ENCODE data around the gene MED12L.
A peak's percentile ranks its signal among the peaks of the same experiment; 100 is the strongest.
"Not testable (repeated sequence)": the region's sequence is repeated elsewhere in the genome, so short reads cannot be mapped to it uniquely, and the experiment has no call there.

MED12L gene

GRCh38 chr3:151382671-151383070, 297.2 kb downstream of the MED12L start:
- peak; percentile 70 for DNase-seq (ENCODE audit: low spot score)

- DNase-seq (ENCODE audit: low spot score) = no peak
These were observed 297.6 kb downstream of the MED12L start for GRCh38 chr3:151383111-151383510.

GRCh38 chr3:151383956-151384355, 298.5 kb downstream of the MED12L start:
- peak; percentile 49 for DNase-seq (ENCODE audit: low spot score)

GRCh38 chr3:151384741-151385174, 299.3 kb downstream of the MED12L start, which contains the start of gene P2RY12:
P2RY12 (minus strand) TSS chr3:151384753; CDS start chr3:151338845, 45,908 bp downstream.
- peak; percentile 89 for DNase-seq (ENCODE audit: low spot score)

GRCh38 chr3:151386056-151386455, 300.6 kb downstream of the MED12L start:
- no peak for DNase-seq (ENCODE audit: low spot score)

- DNase-seq (ENCODE audit: low spot score) = no peak
These were observed 302.0 kb downstream of the MED12L start for GRCh38 chr3:151387432-151387831.

GRCh38 chr3:151387842-151388241, 302.4 kb downstream of the MED12L start:
- peak; percentile 56 for DNase-seq (ENCODE audit: low spot score)

GRCh38 chr3:151391720-151392119, 306.3 kb downstream of the MED12L start:
- DNase-seq (ENCODE audit: low spot score) = peak; percentile 62

GRCh38 chr3:151392191-151392590, 306.7 kb downstream of the MED12L start:
- not testable (repeated sequence) for DNase-seq (ENCODE audit: low spot score)

- no peak for DNase-seq (ENCODE audit: low spot score)
These were observed 307.8 kb downstream of the MED12L start for GRCh38 chr3:151393146-151393830.

GRCh38 chr3:151393941-151394340, 308.5 kb downstream of the MED12L start:
- DNase-seq (ENCODE audit: low spot score) = no peak

- DNase-seq (ENCODE audit: low spot score) = no peak
These were observed 309.1 kb downstream of the MED12L start for GRCh38 chr3:151394611-151395010.

- no peak for DNase-seq (ENCODE audit: low spot score)
These were observed 310.3 kb downstream of the MED12L start for GRCh38 chr3:151395806-151396205.

GRCh38 chr3:151398895-151399294, 313.4 kb downstream of the MED12L start:
- DNase-seq (ENCODE audit: low spot score) = no peak

- no peak for DNase-seq (ENCODE audit: low spot score)
These were observed 314.9 kb downstream of the MED12L start for GRCh38 chr3:151400341-151400740.

GRCh38 chr3:151402349-151402748, 316.9 kb downstream of the MED12L start:
- DNase-seq (ENCODE audit: low spot score) = no peak

- DNase-seq (ENCODE audit: low spot score) = no peak
These were observed 317.8 kb downstream of the MED12L start for GRCh38 chr3:151403246-151403645.

- DNase-seq (ENCODE audit: low spot score) = peak; percentile 30
These were observed 318.9 kb downstream of the MED12L start for GRCh38 chr3:151404316-151404715.

GRCh38 chr3:151407928-151408327, 322.5 kb downstream of the MED12L start:
- no peak for DNase-seq (ENCODE audit: low spot score)

- DNase-seq (ENCODE audit: low spot score) = no peak
These were observed 325.6 kb downstream of the MED12L start for GRCh38 chr3:151410891-151411559.

- no peak for DNase-seq (ENCODE audit: low spot score)
These were observed 327.5 kb downstream of the MED12L start for GRCh38 chr3:151412989-151413388.

- no peak for DNase-seq (ENCODE audit: low spot score)
These were observed 329.8 kb downstream of the MED12L start for GRCh38 chr3:151415289-151415688.

GRCh38 chr3:151419806-151420205, 334.3 kb downstream of the MED12L start:
- no peak for DNase-seq (ENCODE audit: low spot score)

Data from pons (tissue), 1 donor.